Epithelial cell of esophagus (primary cell): Measurements from ENCODE around the gene SNX22.

Experiments used
- DNase-seq: peaks from one replicate; pipeline ENCODE4 v3.0.0; 2010; ENCODE audit warnings: low read depth
- H3K4me3 ChIP-seq: 2 replicates; pipeline ENCODE4 v1.5.1; 2011; ENCODE audit warnings: mild to moderate bottlenecking, low read length, control low read depth
- CTCF ChIP-seq: IDR thresholded peaks from 2 replicates; pipeline ENCODE4 v1.5.1; 2011; ENCODE audit warnings: low read depth, mild to moderate bottlenecking, low read length, control low read depth, inconsistent platforms; ENCODE audit not compliant: insufficient read depth; ENCODE audit errors: missing control alignments

Gene SNX22

GRCh38 chr15:64185146-64185911, 33.8 kb downstream of the SNX22 start:
- H3K4me3 ChIP-seq = no peak overlapping the region
- no peak for DNase-seq
- TF ChIP-seq CTCF = no peak

- peak; percentile 96 for DNase-seq
- no peak overlapping the region for H3K4me3 ChIP-seq
- TF ChIP-seq CTCF = no peak
Observed at GRCh38 chr15:64187396-64188191, 36.1 kb downstream of the SNX22 start.

- no peak for DNase-seq
- H3K4me3 ChIP-seq = no peak overlapping the region
- no peak for TF ChIP-seq CTCF
Observed at GRCh38 chr15:64191971-64192830, 40.7 kb downstream of the SNX22 start.

- DNase-seq = no peak
- no peak for TF ChIP-seq CTCF
- H3K4me3 ChIP-seq = no peak overlapping the region
Observed at GRCh38 chr15:64193971-64194370, 42.4 kb downstream of the SNX22 start.

- DNase-seq = no peak
- H3K4me3 ChIP-seq = no peak overlapping the region
- no peak for TF ChIP-seq CTCF
Observed at GRCh38 chr15:64197425-64197824, 45.9 kb downstream of the SNX22 start.

GRCh38 chr15:64205202-64205601, 53.7 kb downstream of the SNX22 start:
- no peak for DNase-seq
- TF ChIP-seq CTCF = no peak
- H3K4me3 ChIP-seq = no peak overlapping the region
